HG03045 (cell line): Measurements from ENCODE around the gene SMIM10L1.

Experiments
- ATAC-seq: cut with Tn5 transposase; IDR thresholded peaks from one replicate; pipeline ENCODE4 v1.9.1; 2021; ENCODE audit warnings: mild to moderate bottlenecking, moderate library complexity; ENCODE audit not compliant: unreplicated experiment

The SMIM10L1 gene

DNA sequence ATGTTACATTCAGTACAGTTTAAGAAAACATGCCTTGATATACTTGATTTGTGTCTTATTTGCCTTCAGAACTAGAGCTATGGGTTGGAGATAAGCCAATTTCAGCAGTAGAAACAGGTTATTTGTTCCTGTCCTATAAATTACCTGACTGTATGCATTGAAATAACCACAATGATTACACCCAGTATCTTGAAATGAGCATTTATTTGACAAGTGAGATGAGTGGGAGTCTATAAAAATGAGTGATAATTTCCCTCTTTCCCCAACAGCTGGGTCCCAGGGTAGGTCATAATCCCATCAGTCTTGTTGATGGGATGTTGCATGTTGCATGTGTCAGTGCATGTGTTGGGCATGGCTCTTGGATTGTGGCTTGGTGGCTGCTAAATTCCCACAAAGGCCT, 12.0 kb downstream of the SMIM10L1 start:
- ATAC-seq: no peak

DNA sequence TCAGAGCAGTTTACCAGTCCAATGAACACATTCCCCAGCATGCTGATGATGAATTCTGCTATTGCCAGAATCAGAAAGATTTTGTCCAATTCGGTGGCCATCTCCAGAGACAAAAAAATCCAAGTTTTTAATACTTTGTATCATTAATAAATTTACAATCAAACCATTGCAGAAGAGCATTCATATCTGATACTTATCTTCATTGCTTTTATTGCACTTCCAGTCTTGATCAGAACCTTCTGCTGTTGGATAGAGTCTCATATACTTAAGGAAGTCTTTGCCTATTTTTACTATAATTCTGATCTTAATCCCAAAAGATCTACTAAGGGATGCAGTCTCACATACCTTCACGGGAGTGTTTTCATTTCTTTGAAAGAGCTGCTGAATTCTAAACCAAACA, 15.8 kb downstream of the SMIM10L1 start, which contains the start of gene TAS2R42:
TAS2R42 (minus strand) TSS at position 101 of the 400 bp plus-strand sequence; CDS start at position 101, 0 bp downstream.
- ATAC-seq: no peak

DNA sequence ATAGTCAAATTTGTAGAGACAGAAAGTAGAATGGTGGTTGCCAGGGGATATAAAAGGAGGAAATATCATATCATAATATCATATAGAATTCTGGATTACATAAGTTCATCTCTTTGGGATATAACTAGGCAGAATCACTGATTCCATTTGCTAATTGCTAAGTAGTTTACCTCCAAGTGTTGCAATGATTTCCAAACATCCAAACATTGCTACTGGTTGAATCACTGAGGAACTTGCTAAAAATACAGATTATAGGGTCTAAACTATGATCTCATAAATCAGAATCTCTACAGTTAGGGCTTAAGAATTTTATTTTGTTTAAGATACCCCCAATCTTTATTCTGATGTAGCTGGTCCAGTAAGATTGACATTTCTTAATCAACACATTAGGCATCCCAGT, 31.8 kb downstream of the SMIM10L1 start:
- no peak for ATAC-seq

DNA sequence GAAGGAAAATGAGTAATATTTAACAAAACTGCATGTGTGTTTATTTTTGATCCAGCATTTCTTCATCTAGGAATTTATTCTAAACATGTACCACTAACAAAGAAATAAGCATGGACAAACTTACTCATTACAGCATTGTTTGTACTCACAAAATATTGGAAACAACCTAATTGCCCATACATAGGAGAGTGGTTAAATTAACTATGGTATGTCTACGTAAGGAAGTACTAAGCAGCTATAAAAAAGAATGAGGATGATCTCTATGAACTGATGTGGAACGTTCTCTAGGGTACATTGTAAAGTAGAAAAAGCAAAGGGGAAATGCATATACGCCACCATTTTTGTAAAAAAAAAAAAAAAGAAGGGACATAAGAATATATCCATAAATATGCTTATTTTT, 33.2 kb downstream of the SMIM10L1 start:
- no peak for ATAC-seq

DNA sequence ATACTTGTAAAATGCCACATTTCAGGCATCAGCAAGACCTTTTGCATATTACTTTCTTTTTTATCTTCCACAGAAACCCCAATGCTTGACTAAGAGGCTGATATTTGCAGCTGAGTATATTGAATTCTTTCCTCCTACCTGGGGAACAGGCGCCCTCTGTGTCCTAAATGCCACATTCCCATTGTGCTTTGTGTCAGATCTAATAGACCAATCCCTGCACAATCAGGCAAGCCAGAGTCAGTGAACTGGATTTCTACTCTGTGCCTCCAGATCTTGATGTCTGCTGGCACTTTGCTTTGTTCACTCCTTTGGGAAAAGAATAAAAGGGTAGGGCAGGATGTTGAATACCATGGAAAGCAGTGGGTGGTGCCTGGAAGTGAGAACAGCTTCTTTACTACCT, 38.1 kb downstream of the SMIM10L1 start:
- ATAC-seq: no peak
